Panc1 (cell line): ENCODE results near the gene SLC34A1. TPM values are rescaled to one million over a fixed set of nuclear protein-coding genes. Genes with fewer than 3 reads are reported as not detected.

Source experiments
- ATAC-seq: fragments of 200-7000 bp; cut with Tn5 transposase; 2 replicates; pipeline ENCODE4 v1.9.1; 2020; ENCODE audit warnings: mild to moderate bottlenecking, moderate library complexity
- BruUV-seq: library from RNA; stranded (reverse); fragments of 400-500 nt; replicated peaks from 2 replicates; lab custom pipeline; 2021; lab: Mats Ljungman, UMichigan
- CTCF ChIA-PET: fragments of 300-600 bp; sonication (Branson Sonifier 250); formaldehyde crosslinking; loops from one replicate; lab custom pipeline; 2022; ENCODE audit warnings: antibody characterized with exemption; lab: Charles Lee
- POLR2A ChIA-PET: fragments of 300-600 bp; sonication (Branson Sonifier 250); formaldehyde crosslinking; loops from one replicate; lab custom pipeline; 2022; ENCODE audit warnings: antibody characterized with exemption; lab: Charles Lee
- DNase-seq: peaks from one replicate; pipeline ENCODE4 v3.0.0-alpha.2; 2010; ENCODE audit warnings: low read depth, low spot score
- H3K27ac ChIP-seq: 2 replicates; pipeline ENCODE4 v1.5.1; 2011; ENCODE audit warnings: mild to moderate bottlenecking, low read length, inconsistent platforms
- H3K27me3 ChIP-seq: fragments of 200-500 bp; sonication (Bioruptor generic); 2 replicates; pipeline ENCODE4 v1.6.0; 2014; ENCODE audit warnings: low read length, inconsistent platforms; ENCODE audit not compliant: control insufficient read depth, insufficient read depth
- H3K36me3 ChIP-seq: fragments of 200-500 bp; sonication (Bioruptor generic); 2 replicates; pipeline ENCODE4 v1.5.1; 2014; ENCODE audit warnings: inconsistent platforms, mild to moderate bottlenecking, low read length, moderate library complexity; ENCODE audit not compliant: control insufficient read depth, insufficient read depth
- H3K4me1 ChIP-seq: 2 replicates; pipeline ENCODE4 v1.5.1; 2011; ENCODE audit warnings: inconsistent platforms, mild to moderate bottlenecking, low read length, moderate library complexity; ENCODE audit not compliant: control insufficient read depth, insufficient read depth
- H3K4me3 ChIP-seq, 2 experiments: 2 replicates each; pipeline ENCODE4 v1.5.1; 2011 to 2012; ENCODE audit warnings: low read depth in 2 of 2, low read length in 2 of 2, mild to moderate bottlenecking in 2 of 2, inconsistent platforms in 1 of 2, moderate library complexity in 1 of 2
- H3K9me3 ChIP-seq: fragments of 200-500 bp; sonication (Bioruptor generic); 2 replicates; pipeline ENCODE4 v1.5.1; 2014; ENCODE audit warnings: low read depth, mild to moderate bottlenecking, inconsistent platforms, low read length, moderate library complexity; ENCODE audit not compliant: control insufficient read depth, insufficient read depth
- POLR2AphosphoS5 ChIP-seq: IDR thresholded peaks from 2 replicates; pipeline ENCODE4 v1.6.1; 2012; ENCODE audit warnings: mild to moderate bottlenecking, low read depth, low read length, moderate library complexity
- SIN3A ChIP-seq: IDR thresholded peaks from 2 replicates; pipeline ENCODE4 v1.6.1; 2012; ENCODE audit warnings: low read depth, mild to moderate bottlenecking, low read length, moderate library complexity, borderline replicate concordance; ENCODE audit not compliant: insufficient read depth
- TCF7L2 ChIP-seq: IDR thresholded peaks from 2 replicates; pipeline ENCODE4 v1.6.1; 2011; ENCODE audit warnings: mild to moderate bottlenecking, low read depth, low read length, inconsistent platforms
- in situ Hi-C: cut with HindIII; loops from 2 replicates; pipeline ENCODE4 v1.10.0; 2016; ENCODE audit warnings: low sequenced_read_pairs, low pct_unique_long_range_greater_than_20kb
- intact Hi-C: fragments of 100-400 bp; cut with micrococcal nuclease; formaldehyde crosslinking; loops from one replicate; pipeline ENCODE4 v1.10.0; 2022; ENCODE audit not compliant: unreplicated experiment
- total RNA-seq: library from RNA; stranded (reverse); gene quantifications from one replicate; pipeline ENCODE4 v1.2.1, GENCODE V29; 2021; ENCODE audit not compliant: unreplicated experiment
- TF ChIP-seq, protein P1 (sequence below): fragments of 450-650 bp; IDR thresholded peaks from 2 replicates; pipeline ENCODE4 v1.5.1; 2017; ENCODE audit warnings: mild to moderate bottlenecking
- TF ChIP-seq, protein P2 (sequence below), 2 experiments: IDR thresholded peaks; 2 replicates each; pipeline ENCODE4 v1.6.1; 2011 to 2012; ENCODE audit warnings: low read depth in 2 of 2, control low read depth in 1 of 2, low read length in 1 of 2, mild to moderate bottlenecking in 1 of 2, moderate library complexity in 1 of 2; ENCODE audit not compliant: insufficient read depth in 1 of 2

The SLC34A1 gene
- total RNA-seq, 1 experiment from 2014 or later = not detected

GRCh38 chr5:177383181-177383580 is 1.1 kb upstream of the SLC34A1 start:
- CTCF ChIA-PET = interaction anchor here (0.8 to 1.9 kb wide), 6 partner anchors 11 to 73 kb away, joined by 3 to 8 read pairs (median 5); no protein-coding TSS in a partner anchor
- ATAC-seq (no peak), DNase-seq (no peak)
- in situ Hi-C loops = no loop called here
- POLR2A ChIA-PET = interaction anchor here (0.6 to 1.0 kb wide), 2 partner anchors 47 to 50 kb away, joined by 3 read pairs; no protein-coding TSS in a partner anchor
- H3K36me3 ChIP-seq = no peaks in the 10 kb centered on the region
- H3K9me3 ChIP-seq = no peaks in the 10 kb centered on the region
- H3K4me3 ChIP-seq = no peak overlapping the region
- intact Hi-C loops = no loop called here
- no TSS peak for BruUV-seq
- H3K4me1 ChIP-seq = peaks cover 4% of the 10 kb centered on the region; the same call in 1 of the 2 replicates
- no peak overlapping the region for H3K27ac ChIP-seq
- no peaks in the 10 kb centered on the region for H3K27me3 ChIP-seq
- TF ChIP-seq, protein P1, sequence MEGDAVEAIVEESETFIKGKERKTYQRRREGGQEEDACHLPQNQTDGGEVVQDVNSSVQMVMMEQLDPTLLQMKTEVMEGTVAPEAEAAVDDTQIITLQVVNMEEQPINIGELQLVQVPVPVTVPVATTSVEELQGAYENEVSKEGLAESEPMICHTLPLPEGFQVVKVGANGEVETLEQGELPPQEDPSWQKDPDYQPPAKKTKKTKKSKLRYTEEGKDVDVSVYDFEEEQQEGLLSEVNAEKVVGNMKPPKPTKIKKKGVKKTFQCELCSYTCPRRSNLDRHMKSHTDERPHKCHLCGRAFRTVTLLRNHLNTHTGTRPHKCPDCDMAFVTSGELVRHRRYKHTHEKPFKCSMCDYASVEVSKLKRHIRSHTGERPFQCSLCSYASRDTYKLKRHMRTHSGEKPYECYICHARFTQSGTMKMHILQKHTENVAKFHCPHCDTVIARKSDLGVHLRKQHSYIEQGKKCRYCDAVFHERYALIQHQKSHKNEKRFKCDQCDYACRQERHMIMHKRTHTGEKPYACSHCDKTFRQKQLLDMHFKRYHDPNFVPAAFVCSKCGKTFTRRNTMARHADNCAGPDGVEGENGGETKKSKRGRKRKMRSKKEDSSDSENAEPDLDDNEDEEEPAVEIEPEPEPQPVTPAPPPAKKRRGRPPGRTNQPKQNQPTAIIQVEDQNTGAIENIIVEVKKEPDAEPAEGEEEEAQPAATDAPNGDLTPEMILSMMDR = no peak
- TF ChIP-seq SIN3A (no peak), TCF7L2 (no peak), POLR2AphosphoS5 (no peak)
- TF ChIP-seq, protein P2, sequence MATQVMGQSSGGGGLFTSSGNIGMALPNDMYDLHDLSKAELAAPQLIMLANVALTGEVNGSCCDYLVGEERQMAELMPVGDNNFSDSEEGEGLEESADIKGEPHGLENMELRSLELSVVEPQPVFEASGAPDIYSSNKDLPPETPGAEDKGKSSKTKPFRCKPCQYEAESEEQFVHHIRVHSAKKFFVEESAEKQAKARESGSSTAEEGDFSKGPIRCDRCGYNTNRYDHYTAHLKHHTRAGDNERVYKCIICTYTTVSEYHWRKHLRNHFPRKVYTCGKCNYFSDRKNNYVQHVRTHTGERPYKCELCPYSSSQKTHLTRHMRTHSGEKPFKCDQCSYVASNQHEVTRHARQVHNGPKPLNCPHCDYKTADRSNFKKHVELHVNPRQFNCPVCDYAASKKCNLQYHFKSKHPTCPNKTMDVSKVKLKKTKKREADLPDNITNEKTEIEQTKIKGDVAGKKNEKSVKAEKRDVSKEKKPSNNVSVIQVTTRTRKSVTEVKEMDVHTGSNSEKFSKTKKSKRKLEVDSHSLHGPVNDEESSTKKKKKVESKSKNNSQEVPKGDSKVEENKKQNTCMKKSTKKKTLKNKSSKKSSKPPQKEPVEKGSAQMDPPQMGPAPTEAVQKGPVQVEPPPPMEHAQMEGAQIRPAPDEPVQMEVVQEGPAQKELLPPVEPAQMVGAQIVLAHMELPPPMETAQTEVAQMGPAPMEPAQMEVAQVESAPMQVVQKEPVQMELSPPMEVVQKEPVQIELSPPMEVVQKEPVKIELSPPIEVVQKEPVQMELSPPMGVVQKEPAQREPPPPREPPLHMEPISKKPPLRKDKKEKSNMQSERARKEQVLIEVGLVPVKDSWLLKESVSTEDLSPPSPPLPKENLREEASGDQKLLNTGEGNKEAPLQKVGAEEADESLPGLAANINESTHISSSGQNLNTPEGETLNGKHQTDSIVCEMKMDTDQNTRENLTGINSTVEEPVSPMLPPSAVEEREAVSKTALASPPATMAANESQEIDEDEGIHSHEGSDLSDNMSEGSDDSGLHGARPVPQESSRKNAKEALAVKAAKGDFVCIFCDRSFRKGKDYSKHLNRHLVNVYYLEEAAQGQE (IDR thresholded peaks at IDR 0.05; ENCODE audit: insufficient read depth in 1 of 2, low read depth in 2 of 2, low read length in 1 of 2) = no peak

DNA sequence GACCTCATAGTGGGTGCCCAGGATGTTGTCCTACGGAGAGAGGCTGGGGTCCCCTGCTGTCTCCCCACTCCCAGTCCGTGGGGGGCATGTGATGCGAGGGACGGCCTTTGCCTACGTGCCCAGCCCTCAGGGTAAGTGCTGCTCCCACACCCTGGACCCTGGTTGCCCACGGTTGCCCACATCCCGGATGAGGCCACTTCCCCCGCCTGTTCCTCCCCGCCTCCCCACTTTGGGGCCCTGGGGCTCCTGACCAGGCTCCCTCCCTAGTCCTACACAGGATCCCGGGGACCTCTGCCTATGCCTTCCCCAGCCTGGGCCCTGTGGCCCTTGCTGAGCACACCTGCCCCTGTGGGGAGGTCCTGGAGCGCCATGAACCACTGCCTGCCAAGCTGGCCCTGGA is 1.5 kb downstream of the SLC34A1 start:
- DNase-seq (no peak), ATAC-seq (no peak)
- Histone ChIP-seq H3K4me1 (peaks cover 3% of the 10 kb centered on the region; the same call in 1 of the 2 replicates), H3K36me3 (no peaks in the 10 kb centered on the region), H3K4me3 (no peak overlapping the region), H3K27ac (no peak overlapping the region), H3K9me3 (no peaks in the 10 kb centered on the region), H3K27me3 (no peaks in the 10 kb centered on the region)
- CTCF ChIA-PET = no interaction called here
- in situ Hi-C loops = no loop called here
- BruUV-seq = no TSS peak
- TF ChIP-seq, protein P2 (IDR thresholded peaks at IDR 0.05; ENCODE audit: insufficient read depth in 1 of 2, low read depth in 2 of 2, low read length in 1 of 2) = no peak
- no peak for TF ChIP-seq POLR2AphosphoS5
- TF ChIP-seq, protein P1 = no peak
- TF ChIP-seq SIN3A = no peak
- TF ChIP-seq TCF7L2 = no peak
- intact Hi-C loops = no loop called here
- POLR2A ChIA-PET = no interaction called here
